ENCODE measurements around the gene MET. TPM values are rescaled to one million over a fixed set of nuclear protein-coding genes. Genes with fewer than 3 reads are reported as not detected.

MET gene
- total and polyA plus RNA-seq, 2 of the 13 experiments (the other 11 are each of a cell fraction or from before 2014, with no cell fraction given) = 21.8 to 31.5 TPM

GRCh38 chr7:116804471-116804870 lies 132.5 kb downstream of the MET start (continued):
- TF ChIP-seq ZNF597 (CRISPR knock-in tag; IDR thresholded peaks at IDR 0.05) (no peak), MAFF (IDR thresholded peaks at IDR 0.05; ENCODE audit: low read depth, low read length) (no peak), HNF4G (IDR thresholded peaks at IDR 0.05; ENCODE audit: borderline replicate concordance, low read depth, low read length) (peak; percentile 50; the same call in 1 of the 2 replicates), HNF4G (CRISPR knock-in tag; IDR thresholded peaks at IDR 0.05; ENCODE audit: borderline replicate concordance, low read depth) (no peak), KDM3A (CRISPR knock-in tag; IDR thresholded peaks at IDR 0.05; ENCODE audit: low read depth) (no peak), ZGPAT (CRISPR knock-in tag; IDR thresholded peaks at IDR 0.05) (no peak), UBTF (CRISPR knock-in tag; IDR thresholded peaks at IDR 0.05) (no peak), FOXO4 (CRISPR knock-in tag; conservative IDR thresholded peaks at IDR 0.05) (no peak), ZBTB39 (CRISPR knock-in tag; IDR thresholded peaks at IDR 0.05) (no peak), ZNF235 (CRISPR knock-in tag; IDR thresholded peaks at IDR 0.05; ENCODE audit: borderline replicate concordance) (no peak), CSRNP1 (CRISPR knock-in tag; IDR thresholded peaks at IDR 0.05) (no peak), SOX13 (IDR thresholded peaks at IDR 0.05) (no peak), SOX13 (CRISPR knock-in tag; conservative IDR thresholded peaks at IDR 0.05 in 1 of 2, IDR thresholded peaks at IDR 0.05 in 1 of 2) (0 out of 4 replicates have a peak, but pooled peaks of 1 of the 2 experiments have one; percentile 6), NFE2L1 (CRISPR knock-in tag; IDR thresholded peaks at IDR 0.05; ENCODE audit: borderline replicate concordance) (no peak), MNT (IDR thresholded peaks at IDR 0.05) (no peak), ZNF713 (CRISPR knock-in tag; IDR thresholded peaks at IDR 0.05) (no peak), ZNF879 (CRISPR knock-in tag; IDR thresholded peaks at IDR 0.05) (no peak), RARA (CRISPR knock-in tag; IDR thresholded peaks at IDR 0.05) (peak; percentile 67)

Data from HepG2 (cell line).